ENCODE results near the gene PARN.
"Not testable (repeated sequence)": the region's sequence is repeated elsewhere in the genome, so short reads cannot be mapped to it uniquely, and the experiment has no call there.

Gene PARN

DNA sequence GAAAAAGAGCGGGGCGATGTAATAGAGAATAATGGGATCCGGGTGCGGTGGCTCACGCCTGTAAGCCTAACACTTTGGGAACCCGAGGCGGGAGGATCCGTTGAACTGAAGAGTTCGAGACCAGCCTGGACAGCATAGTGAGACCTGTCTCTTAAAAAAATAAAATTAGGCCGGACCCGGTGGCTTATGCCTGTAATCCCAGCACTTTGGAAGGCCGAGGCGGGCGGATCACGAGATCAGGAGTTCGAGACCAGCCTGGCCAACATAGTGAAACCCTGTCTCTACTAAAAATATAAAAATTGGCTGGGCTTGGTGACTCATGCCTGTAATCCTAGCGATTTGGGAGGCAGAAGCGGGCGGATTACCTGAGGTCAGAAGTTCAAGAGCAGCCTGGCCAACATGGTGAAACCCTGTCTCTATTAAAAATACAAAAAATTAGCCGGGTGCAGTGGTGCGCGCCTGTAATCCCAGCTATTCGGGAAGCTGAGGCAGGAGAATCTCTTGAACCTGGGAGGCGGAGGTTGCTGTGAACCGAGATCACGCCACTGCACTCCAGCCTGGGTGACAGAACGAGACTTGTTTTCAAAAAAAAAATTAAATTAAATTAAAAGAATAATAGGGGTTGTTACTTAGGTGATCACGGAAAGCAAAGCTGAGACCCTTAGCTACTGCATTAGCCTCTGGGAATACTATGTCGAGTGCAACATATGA, 715 bp upstream of the PARN start:
- not testable (repeated sequence) for DNase-seq

GRCh38 chr16:14629612-14629918, 495 bp downstream of the PARN start:
- no peak for DNase-seq

DNA sequence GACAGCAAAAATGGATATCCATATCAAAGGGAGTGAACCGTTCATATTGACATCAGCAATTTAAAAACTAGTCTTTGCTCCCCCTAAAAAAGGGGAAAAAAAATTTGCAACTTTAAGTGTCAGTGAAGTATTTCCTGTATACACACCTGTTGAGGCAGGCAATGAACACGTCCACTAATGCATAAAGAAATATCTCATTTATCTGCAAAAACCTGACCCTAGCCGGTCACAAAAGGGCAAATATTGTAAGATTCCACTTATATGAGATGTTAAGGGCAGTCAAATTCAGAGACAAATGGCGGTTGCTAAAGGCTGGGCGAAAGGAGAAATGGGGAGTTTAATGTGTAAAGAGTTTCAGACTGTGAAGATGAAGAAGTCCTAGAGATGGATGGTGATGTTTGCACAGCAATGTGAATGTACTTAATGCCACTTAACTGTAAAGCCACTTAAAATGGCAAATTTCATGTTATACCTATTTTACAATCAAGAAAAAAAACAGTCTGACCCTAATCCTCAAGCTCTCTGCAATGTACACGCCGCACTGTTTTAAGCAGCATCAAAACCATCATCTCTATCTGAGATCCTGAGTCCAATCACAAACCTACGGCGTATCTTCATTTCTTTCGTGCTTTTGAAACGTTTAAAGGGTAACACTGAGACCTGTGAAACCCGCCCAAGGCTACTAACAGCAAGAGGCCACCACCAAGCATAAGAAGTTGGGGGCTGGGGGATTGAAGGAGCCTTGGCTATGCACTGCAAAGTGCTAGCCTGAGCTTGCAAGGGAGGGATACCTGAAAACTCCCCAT, 1.1 kb downstream of the PARN start:
- no peak for DNase-seq

DNA sequence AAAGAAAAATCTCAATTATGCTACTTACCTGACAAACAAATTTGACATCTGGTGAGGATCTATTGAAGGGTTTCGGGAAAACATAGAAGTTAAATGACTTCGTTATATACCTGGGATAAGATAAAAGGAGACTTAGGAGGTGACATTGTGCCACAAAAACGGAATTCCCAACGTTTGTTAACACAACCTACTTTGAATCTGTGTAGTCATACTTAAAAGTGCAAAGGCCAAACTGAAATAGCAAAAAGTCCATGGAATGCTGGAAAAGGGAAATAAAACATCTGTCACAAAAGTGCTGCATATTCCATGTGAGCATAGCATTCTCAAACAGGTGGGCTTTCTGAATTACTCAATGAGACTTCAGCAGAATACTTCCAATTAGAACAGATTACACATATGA, 3.0 kb downstream of the PARN start:
- DNase-seq = no peak

DNA sequence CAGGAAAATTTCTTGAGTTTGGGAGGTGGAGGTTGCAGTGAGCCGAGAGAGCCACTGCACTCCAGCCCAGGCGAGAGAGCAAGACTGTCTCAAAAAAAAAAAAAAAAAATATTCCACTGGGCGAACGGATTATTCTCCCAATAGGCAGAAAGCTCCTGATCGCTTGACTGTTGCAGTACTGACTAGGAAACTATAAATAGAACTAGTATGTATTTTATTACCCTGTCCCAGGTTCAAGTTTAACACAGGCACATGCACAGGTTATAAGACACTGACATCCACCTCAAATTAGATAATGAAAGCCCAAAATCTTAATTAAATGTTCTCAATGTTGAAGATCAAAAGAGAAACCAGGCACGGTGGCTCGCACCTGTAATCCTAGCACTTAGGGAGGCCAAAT, 11.5 kb downstream of the PARN start:
- no peak for DNase-seq

GRCh38 chr16:14616280-14616679, 13.8 kb downstream of the PARN start:
- no peak for DNase-seq

GRCh38 chr16:14613991-14614390, 16.1 kb downstream of the PARN start:
- DNase-seq = no peak

DNA sequence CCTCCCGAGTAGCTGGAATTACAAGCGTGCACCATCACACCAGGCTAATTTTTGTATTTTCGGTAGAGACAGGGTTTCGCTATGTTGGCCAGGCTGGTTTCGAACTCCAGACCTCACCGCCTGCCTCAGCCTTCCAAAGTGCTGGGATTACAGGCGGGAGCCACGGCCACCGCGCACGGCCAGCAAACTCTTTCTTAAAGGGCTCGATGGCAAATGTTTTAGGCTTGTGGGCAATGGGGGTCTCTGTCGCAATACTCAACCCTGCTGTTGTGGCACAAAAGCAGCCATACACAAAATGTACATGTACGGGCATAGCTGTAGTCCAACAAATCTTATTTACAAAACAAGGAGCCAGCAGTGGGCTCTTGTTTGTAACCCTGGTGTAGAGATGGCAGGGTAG, 18.4 kb downstream of the PARN start:
- DNase-seq = no peak

GRCh38 chr16:14609716-14610115, 20.3 kb downstream of the PARN start:
- no peak for DNase-seq

DNA sequence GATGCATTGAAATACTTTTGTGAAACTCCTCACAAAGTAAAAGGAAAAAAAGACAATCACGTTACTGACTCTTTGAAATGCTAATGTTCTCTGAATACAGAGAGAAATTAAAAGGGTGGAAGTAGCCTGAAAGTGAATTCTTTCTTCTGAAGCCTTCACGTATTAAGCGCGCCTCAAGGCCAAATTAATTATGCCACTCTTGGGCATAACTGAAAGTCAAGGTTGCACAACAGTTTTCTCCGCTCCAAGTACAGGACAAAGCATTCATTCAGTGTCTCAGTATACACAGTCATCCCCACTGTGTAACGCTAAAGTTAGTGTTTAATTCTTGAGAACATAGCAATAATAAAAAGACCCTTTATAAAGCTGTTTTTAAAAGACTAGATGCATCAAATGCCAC, 21.5 kb downstream of the PARN start:
- no peak for DNase-seq

- DNase-seq = no peak
Observed at GRCh38 chr16:14608111-14608566, 21.9 kb downstream of the PARN start.

- DNase-seq = no peak
Observed at GRCh38 chr16:14606102-14606501, 24.0 kb downstream of the PARN start.

DNA sequence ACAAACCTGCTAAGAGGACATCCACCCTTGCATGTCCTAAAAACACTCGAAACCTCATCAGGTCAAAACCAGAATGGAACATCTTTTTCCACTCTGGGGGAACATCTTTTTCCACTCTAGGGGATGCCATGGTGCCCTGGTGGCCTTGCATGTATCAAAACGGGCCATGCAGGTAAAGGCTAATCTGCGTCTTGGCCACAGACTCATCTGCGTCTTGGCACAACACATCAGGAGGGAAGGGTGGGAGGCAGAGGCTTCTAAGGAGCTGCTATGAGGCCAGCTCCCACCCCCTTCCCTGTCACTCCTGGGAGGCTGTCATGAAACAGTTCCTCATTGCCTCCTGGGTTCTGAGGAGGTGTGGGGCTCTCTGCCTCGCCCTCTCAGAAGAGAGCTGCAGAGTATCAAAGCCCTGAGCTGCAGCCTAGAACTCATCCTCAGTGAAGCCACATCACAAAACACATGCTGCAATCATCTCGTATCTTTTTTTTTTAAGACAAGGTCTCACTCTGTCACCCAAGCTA, 27.6 kb downstream of the PARN start:
- no peak for DNase-seq

- no peak for DNase-seq
Observed at GRCh38 chr16:14600164-14600563, 29.9 kb downstream of the PARN start.

DNA sequence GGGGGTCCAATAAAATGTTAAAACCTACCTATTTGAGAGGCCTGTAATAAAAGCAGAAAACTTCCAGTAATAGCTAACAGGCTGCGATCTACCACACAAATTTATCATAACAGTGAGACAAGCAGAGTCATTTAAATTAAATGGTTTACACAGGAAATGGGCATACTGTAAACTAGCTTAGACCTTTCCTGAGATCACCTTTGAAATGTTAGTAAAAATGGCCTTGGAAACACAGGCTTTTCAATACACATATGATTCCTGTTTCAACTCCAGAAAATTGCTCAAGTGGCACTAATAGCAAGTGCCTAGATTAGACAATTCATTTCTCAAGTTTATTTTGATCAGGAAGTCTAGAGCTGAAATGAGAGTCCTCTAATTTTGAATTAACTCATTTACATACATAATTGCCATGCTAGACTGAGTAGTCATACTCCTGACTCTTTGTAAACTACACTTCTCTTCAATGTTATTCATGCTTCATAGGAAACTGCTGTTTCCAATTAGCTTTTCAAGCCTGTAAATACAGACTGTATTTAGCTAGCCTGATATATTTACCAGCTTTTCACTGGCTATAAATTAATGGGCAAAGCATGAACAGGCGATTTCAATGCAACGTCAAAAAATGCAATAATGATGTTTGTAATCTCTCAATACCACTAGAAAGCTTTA, 43.3 kb downstream of the PARN start:
- no peak for DNase-seq

DNA sequence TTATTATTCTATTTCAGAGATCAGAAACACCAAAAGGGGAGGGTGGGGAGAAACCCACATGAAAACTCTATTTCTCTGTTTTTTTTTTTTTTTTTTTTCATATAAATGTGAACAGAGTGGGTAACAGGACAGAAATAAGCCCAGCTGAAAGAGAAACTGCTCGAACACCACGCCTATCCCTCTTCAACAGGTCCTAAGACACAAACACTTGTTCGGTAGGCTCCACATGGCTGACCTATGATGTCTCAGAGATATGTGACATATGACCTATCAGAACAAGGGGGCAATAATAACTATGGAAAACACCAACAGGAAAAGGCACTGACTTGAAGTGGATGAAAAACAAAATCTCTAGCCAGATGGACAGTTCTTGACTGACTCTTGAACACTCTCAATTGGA, 44.8 kb downstream of the PARN start:
- no peak for DNase-seq

- not testable (repeated sequence) for DNase-seq
Observed at GRCh38 chr16:14580926-14581325, 49.1 kb downstream of the PARN start.

- DNase-seq = no peak
Observed at GRCh38 chr16:14579266-14579665, 50.8 kb downstream of the PARN start.

- DNase-seq = no peak
Observed at GRCh38 chr16:14576532-14576931, 53.5 kb downstream of the PARN start.

DNA sequence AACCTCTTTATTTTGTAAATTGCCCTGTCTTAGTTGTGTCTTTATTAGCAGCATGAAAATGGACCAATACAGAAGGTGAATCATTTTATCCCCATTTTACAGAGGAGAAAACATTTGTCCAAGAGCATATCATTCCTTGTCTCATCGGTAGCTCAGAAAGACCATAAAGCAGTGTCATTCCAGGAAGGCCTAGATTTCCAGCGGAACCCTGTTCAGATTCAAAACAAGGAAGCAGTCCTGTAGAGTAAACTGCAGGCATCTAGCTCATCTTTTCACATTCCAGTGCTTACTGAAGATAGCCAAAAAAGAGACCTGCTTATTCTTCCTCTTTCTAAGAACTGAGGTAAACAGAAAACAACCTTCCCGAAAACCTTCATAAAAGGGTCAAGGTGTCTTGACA, 54.0 kb downstream of the PARN start:
- no peak for DNase-seq

DNA sequence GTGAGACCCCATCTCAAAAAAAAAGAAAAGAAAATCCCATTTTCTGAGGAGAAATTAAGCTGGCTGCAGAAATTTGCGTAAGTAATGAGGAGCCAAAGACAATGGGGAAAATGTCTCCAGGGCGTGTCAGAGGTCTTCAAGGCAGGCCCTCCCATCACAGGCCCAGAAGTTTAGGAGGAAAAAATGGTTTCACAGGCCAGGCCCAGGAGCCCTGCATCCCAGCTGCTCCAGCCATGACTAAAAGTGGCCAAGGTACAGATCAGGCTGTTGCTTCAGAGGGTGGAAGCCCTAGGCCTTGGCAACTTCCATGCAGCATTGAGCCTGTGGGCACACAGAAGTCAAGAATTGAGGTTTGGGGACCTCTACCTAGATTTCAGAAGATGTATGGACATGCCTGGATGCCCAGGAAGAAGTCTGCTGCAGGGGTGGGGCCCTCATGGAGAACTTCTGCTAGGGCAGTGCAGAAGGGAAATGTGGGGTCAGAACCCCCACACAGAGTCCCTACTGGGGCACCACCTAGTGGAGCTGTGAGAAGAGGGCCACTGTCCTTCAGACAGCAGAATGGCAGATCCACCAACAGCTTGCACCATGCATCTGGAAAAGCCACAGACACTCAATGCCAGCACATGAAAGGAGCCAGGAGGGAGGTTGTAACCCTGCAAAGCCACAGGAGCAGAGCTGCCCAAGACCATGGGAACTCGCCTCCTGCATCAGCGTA, 55.2 kb downstream of the PARN start:
- not testable (repeated sequence) for DNase-seq

DNA sequence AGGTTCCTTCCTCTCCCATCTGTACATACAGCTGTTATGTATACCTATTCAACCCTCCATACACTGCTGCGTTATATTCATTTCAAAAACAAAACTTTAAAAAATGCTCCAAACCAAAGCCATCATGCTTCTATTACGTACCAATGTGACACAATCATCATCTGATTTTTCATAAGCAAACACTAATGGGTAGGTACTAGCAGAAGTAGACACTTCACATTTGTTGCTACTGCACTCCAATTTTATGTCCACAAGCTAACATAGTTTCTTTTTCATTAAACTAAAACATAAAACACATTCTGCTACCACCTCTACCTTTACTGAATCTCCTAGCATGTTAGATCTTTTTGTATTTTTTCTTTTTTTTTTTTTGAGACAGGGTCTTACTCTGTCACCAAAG, 57.5 kb downstream of the PARN start:
- DNase-seq = no peak

- DNase-seq = no peak
Observed at GRCh38 chr16:14569213-14569612, 60.8 kb downstream of the PARN start.
